GM12892 (cell line): ENCODE data around the gene SUPT7L.

Experiments used
- POLR2A ChIP-seq: IDR thresholded peaks from 2 replicates; pipeline ENCODE4 v1.6.1; 2011; ENCODE audit warnings: low read depth, low read length, control low read depth
- POLR2AphosphoS5 ChIP-seq: IDR thresholded peaks from 2 replicates; pipeline ENCODE4 v1.6.1; 2011; ENCODE audit warnings: low read depth, low read length, control low read depth

- no peak for TF ChIP-seq POLR2AphosphoS5
- TF ChIP-seq POLR2A, result no peak
Observed at GRCh38 chr2:27647289-27647688, 16.1 kb downstream of the SUPT7L start.
